NCI-H2107 treated with DMSO at 0.1 percent for 48 hours (cell line): ENCODE results near the gene ACAA1.
"Not testable (repeated sequence)": the region's sequence is repeated elsewhere in the genome, so short reads cannot be mapped to it uniquely, and the experiment has no call there.

Experiments
- DNase-seq: peaks from one replicate; lab custom pipeline; 2025; ENCODE audit not compliant: unreplicated experiment; lab: John Stamatoyannopoulos, UW

ACAA1 gene

DNA sequence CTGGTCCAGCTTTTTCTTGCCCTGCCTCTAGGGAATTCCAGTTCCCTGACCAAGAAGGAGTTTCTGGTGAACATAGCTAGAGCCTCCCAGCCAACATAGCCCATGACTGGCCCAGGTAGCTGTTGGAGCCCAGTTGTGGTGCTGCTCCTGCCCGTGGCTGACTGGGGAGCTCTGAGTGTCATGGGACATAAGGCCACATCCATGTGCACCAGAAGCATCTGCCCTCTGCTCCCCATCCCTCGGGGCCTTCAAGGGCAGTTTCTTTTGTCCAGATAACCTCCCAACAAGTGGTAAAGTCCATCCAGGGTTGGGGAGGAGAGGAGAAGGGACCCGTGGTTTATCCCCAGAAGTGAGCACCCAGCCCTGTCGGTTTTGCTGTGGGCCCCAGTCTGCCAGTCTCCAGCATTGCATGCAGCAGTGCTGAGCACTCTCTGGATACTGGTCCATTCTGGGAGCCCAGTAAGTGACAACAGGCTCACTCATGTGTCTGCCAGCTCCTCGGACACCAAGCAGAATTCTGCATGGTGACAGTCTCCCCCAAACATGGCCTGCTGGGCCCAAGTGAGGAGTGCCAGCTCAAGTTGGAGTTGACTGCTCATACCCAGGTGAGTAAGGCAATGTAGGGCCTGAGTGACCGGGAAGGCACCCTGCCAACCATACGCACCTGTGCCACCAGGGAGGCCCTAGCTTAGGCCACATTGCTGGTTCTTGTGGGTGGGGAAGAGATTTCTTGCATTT, 28.8 kb downstream of the ACAA1 start:
- no peak for DNase-seq

GRCh38 chr3:38105525-38105924, 31.4 kb downstream of the ACAA1 start:
- no peak for DNase-seq

DNA sequence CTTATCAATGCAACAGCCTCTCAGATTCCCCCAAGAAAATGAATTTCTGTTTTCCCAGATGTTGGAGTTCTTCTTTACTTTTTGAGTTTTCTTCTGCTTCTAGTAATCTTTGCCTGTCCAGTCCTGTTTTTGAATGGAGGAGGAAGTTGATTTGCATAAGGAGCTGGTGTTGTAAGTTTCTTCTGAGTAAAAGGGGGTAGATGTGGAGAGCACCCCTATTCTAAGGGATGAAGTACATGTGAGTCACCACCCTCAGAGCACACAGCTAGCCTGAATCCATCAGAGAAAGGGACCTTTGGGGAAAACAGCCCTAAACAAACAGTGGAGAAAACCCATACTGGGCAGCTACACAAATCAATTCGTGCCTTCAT, 34.5 kb downstream of the ACAA1 start:
- DNase-seq, result no peak

- DNase-seq, result no peak
These were observed 35.0 kb downstream of the ACAA1 start for GRCh38 chr3:38101811-38102443.

GRCh38 chr3:38100498-38100897, 36.4 kb downstream of the ACAA1 start:
- DNase-seq, result no peak

GRCh38 chr3:38099518-38099917, 37.4 kb downstream of the ACAA1 start:
- no peak for DNase-seq

GRCh38 chr3:38098376-38098723, 38.6 kb downstream of the ACAA1 start:
- DNase-seq, result no peak

- DNase-seq, result no peak
These were observed 39.2 kb downstream of the ACAA1 start for GRCh38 chr3:38097446-38098375.

DNA sequence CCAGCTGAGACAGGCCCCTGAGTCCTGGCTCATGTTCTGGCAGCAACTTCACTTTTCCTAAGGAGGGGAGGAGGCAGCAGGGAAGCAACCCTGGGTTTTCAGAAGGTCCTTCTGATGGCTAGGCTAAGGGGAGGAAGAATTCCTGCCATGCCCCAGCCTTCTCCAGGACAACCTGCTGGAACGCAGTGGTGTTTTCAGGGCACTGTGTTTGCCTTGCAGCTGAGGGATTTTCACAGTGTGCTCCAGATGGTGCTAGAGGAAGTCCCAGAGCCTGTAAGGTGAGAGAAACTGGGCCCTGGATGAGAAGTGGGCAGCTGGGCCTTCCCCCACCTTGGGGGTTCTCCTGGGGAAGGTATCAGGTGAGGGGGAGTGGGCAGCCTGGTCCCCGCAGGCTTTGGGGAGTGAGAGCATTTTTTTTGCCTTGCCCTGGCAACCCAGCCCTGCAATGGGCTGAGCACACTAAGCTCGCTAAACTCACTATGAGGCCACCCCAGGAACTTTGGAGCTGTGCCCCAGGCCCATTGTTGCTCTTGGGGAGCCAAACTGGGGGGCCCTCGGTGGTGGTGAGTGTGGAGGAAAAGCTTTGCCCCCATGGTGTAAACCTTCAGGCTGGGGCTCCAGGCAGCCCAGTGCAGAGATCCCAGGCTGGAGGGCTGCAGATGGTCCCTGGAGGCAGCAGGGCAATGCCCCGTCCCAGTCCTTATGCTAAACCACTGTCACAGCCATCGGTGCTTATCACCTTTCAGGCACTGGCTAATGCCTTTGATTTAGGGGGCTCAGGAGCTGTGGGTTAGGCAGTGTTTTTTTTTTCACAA, 41.1 kb downstream of the ACAA1 start:
- no peak for DNase-seq

- no peak for DNase-seq
These were observed 41.9 kb downstream of the ACAA1 start for GRCh38 chr3:38094999-38095398.

GRCh38 chr3:38090453-38090852, 46.5 kb downstream of the ACAA1 start:
- DNase-seq, result no peak

GRCh38 chr3:38089163-38089562, 47.8 kb downstream of the ACAA1 start:
- DNase-seq, result no peak

DNA sequence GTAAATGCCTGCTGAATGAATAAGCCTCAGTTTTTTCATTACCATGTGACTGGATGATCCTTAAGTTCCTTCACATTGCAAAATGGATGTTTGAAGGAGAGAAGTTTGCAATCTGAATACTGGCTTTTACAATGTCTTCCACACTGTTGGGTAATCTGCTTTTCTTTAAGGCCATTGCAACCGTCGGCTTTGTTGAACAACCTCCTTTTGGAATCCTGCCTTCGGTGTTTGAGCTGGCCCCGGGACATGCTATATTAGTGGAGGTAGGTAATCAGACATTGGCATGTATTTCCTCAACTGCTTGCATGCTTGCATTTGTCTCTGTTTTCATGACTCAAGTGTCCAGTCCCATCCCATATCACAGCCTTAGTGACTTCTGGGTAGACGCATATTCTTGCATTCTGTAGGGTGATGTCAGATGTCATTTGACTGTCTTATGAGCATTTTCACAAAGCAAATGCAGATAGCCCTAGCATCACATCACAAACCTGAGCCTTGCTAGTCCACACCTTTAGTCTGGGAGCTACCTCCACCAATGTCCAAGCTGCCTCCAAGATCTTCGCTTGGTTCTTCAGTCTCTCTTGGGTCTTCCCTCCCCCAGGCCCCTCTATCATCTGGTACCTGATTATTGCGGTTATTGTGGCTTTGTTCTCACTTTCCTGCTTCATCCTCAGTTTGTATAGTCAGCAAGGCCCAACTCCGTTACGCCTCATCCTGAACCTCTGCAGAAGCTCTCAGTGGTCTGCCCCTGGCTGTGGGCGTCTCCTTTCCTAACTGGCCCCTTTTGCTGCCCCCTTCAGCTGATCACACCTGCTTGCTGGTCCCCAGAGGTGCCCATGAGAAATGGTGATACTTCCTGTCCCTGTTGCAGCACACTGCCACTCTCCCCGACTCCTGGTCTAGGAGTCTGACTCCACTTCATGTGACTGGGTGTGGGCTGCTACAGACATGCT, 48.5 kb downstream of the ACAA1 start:
- no peak for DNase-seq

GRCh38 chr3:38087278-38087677, 49.6 kb downstream of the ACAA1 start:
- DNase-seq, result not testable (repeated sequence)

- no peak for DNase-seq
These were observed 50.4 kb downstream of the ACAA1 start for GRCh38 chr3:38086496-38086895.

DNA sequence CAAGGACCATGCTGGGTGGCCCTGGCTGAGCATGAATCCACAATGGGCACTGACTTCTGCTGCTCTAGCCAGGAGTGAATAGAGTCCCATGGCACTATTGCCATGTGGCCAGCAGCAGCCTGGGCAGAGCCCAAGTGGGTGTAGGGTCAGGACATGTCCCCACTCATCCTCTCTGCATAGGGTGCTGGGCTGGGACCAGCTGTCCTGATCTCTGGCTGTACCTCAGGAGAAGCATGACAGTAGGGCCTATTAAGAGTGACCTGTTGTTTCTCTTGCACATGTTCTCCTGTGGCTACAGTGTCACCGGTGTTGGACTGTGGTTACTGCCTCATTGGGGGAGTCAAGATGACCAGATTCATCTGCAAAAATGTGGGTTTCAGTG, 51.0 kb downstream of the ACAA1 start:
- no peak for DNase-seq

DNA sequence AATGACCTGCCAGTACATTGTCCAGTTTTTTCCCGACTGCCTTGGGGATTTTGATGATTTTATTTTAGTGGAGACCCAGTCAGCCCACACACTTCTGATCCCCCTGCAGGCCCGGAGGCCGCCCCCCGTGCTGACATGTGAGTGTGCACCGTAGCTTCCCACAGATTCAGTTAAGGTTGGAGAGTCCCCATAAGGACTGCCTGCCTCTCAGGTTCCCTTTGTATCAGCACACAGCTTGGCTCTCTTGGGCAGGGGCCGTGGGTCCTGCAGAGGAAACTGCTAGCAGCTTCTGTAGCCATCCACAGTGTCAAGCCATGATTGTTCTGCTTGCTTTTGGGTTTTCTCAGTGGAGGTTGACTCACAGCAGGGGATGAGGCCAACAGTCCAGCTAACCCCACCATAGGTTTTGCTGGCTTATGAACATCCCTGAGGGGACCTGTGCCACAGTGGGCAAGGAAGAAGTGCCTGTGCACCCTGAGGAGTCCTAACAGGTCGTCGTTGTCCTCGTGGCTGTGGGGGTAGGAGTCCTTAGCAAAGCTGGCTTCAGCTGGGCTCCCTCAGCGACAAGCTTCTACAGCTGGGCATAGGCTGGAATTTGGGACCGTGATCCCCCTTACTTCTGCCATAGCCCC, 51.5 kb downstream of the ACAA1 start:
- DNase-seq, result no peak

DNA sequence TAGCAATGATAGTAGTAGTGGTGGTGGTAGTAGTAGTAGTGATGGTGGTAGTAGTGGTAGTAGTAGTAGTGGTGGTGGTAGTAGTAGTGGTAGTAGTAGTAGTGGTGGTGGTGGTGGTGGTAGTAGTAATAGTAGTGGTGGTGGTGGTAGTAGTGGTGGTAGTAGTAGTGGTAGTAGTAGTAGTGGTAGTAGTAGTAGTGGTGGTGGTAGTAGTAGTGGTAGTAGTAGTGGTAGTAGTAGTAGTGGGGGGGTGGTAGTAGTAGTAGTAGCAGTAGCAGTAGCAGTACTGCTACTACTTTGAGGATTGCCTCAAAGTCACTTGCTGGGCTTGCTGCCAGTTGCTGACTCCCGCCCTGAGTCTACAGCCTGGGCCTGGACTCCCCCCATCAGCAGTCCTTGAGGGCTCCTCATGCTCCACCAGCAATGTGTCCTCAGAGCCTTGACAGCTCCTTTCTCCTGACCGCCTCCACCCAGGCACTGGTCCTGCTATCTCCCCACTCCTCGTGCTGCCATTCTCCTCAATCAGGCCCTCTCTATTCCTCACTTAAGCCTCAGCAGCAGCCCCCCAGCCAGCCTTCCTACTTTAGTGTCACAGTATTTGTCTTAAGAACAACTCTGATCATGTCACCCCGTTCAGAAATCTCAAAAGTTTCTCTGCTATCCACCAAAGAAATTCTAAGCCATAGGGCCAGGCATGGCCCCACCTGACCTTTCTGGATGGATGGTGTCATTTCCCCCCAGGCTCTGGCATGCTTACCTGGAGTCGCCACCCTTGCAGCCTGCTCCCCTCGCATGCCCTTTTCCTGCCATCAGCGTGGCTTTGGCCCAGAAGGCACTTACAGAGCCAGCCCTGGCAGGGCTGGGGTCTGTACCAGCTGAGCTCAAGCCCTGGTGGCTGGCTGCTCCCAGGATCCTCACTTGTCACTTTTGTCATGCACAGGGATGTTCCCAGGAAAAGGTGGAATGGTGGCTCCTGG, 52.3 kb downstream of the ACAA1 start:
- no peak for DNase-seq
